GOT3 (cell line): ENCODE data around the gene PSMD8.
"Not testable (repeated sequence)": the region's sequence is repeated elsewhere in the genome, so short reads cannot be mapped to it uniquely, and the experiment has no call there.

Experiments
- DNase-seq: peaks from one replicate; lab custom pipeline; 2025; ENCODE audit warnings: mixed read lengths; lab: John Stamatoyannopoulos, UW

Gene PSMD8

GRCh38 chr19:38374332-38375097 is at the start of gene PSMD8:
Gene PSMD8 (plus strand): TSS chr19:38374571. CDS start chr19:38374602, 31 bp downstream.
- peak; percentile 97 for DNase-seq

DNA sequence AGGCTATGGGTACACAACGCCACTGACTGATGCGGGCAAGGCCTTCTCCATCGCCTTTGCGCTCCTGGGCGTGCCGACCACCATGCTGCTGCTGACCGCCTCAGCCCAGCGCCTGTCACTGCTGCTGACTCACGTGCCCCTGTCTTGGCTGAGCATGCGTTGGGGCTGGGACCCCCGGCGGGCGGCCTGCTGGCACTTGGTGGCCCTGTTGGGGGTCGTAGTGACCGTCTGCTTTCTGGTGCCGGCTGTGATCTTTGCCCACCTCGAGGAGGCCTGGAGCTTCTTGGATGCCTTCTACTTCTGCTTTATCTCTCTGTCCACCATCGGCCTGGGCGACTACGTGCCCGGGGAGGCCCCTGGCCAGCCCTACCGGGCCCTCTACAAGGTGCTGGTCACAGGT is 47.8 kb upstream of the PSMD8 start:
- DNase-seq = no peak

- no peak for DNase-seq
These were observed 44.7 kb upstream of the PSMD8 start for GRCh38 chr19:38329651-38330050.

DNA sequence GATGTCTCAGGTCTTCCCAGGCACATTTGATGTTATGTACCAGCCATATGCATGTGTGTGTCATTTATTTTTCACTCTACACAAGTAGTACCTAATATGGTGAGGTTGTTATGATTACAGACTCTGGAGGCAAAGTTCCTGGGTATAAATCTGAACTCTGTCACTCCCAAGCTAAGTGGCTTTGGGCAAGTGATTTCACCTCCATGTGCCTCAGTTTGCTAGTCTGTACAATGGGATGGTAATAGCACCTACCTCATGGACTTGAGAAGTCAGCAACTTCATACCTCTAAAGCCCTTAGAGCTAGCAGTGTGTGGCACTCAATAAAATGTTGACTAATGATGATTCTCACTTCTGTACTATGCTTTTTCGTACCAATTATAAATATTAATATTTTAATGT is 42.6 kb upstream of the PSMD8 start:
- no peak for DNase-seq

GRCh38 chr19:38333245-38333644 is 41.1 kb upstream of the PSMD8 start:
- DNase-seq = no peak

DNA sequence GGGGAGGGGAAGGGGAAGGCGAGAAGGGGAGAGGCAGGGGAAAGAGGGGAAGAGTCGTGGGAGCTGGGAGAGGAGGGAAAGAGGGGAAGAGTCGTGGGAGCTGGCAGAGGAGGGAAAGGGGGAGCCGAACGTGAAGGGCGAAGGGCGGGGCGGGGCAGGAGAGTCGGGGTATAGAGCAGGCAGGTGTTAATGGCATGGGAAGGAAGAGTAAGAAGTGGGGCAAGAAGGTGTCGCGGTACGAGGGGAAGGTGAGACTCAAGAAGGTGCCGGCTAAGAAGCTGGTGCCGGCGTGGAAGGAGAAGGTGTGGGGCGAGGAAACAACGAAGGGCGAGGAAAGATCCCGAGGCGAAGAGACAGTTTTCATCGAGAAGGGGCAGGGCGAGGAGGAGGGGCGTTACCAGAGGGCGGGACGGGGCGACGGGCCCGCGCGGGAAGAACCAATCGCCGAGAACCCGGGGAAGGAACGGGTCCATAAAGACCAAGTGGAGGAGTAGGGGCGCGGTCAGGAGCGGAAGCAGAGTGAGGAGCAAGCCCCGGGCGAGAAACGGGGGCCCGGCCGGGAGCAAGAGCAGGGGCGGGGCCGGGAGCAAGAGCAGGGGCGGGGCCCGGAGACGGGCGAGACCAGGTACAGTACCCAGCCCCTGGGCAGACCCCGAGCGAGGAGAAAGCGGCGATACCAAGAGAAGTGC is 38.3 kb upstream of the PSMD8 start:
- peak; percentile 77 for DNase-seq

GRCh38 chr19:38336638-38337359 is 37.6 kb upstream of the PSMD8 start:
- DNase-seq = peak; percentile 73

GRCh38 chr19:38337360-38337653 is 37.1 kb upstream of the PSMD8 start:
- no peak for DNase-seq

DNA sequence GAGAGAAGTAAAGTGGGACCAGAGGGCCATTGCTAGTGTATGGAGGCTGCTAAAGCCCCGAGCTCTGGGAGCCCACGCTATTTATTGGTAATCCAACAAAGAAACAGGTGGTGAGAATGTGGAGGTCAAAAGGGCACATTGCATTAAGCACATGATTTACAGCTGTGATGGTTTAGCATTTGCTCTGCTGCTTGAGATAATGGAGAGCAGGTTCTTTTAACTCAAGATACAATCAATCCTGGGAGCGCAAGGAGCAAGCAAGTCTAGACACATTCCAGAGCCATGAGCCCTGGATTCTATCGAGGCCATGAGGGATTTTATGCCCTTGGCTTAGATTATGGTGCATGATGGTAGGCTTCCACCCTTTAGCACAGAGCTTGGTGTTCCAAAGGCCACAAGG is 35.4 kb upstream of the PSMD8 start:
- not testable (repeated sequence) for DNase-seq

GRCh38 chr19:38340927-38341326 is 33.4 kb upstream of the PSMD8 start:
- no peak for DNase-seq

DNA sequence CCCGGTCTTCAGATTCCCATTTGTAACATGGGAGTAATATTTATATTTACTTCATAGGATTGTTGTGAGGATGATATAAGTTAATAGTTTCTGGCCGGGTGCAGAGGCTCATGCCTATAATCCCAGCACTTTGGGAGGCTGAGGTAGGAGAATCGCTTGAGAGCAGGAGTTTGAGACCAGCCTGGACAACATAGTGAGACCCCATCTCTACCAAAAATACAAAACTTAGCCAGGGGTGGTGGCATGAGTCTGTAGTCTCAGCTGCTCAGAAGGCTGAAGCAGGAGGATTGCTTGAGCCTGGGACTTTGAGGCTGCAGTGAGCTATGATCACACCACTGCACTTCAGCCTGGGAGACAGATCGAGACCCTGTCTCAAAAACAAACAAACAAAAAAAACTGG is 27.5 kb upstream of the PSMD8 start:
- DNase-seq = no peak

DNA sequence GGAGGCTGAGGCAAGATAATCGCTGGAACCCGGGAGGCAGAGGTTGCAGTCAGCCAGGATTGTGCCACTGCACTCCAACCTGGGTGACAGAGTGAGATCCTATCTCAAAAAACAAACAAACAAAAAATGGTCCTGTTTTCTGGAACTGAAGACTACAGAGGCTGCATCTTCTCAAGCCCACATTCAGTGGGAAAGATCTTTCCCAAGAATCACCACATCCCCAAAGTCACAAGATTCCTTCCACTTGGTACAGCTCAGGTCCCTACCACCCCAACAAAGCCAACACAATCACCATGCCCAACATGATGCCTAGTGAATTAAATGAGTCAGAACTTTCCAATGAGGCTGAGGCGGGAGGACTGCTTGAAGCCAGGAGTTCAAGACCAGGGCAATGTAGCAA is 23.5 kb upstream of the PSMD8 start:
- DNase-seq = no peak

DNA sequence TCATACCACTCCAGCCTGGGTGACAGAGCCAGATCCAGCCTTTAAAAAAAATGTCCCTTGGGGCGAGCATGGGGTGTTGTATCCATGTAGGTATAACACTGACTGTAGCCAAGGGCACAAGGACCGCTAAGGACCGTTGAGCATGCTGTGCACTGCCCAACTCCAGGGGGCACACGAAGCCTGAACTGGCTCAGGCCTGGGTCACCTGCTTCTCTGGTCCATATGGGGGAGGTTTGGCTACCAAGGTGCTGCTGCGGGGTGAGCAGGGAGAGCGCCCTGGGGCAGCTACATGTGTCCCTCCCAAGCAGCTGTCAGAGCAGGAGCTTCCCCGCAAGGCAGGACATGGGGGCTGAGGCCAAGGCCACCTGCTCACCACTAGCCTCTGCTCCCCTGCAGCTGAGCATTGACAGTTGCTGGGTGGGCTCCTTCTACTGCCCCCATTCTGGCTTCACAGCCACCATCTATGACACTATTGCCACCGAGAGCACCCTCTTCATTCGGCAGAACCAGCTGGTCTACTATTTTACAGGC is 22.4 kb upstream of the PSMD8 start:
- DNase-seq = no peak

DNA sequence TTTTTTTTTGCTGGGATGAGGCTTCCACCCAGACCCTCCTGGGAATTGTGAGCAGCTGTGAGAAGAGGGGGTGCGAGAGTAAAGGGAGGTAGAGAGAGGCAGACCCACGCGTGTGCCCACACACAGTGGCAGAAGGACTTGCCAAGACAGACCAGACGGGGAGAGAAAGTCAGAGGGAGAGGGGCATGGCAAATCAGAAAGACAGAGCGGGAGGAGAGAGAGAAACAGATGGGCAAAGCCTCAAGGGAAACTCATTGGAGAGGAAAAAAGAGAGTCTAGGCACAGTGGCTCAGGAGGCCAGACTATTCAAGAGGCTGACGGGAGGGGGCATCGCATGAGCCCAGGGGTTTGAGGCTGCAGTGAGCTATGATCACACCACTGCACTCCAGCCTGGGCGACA is 21.8 kb upstream of the PSMD8 start:
- DNase-seq = no peak

DNA sequence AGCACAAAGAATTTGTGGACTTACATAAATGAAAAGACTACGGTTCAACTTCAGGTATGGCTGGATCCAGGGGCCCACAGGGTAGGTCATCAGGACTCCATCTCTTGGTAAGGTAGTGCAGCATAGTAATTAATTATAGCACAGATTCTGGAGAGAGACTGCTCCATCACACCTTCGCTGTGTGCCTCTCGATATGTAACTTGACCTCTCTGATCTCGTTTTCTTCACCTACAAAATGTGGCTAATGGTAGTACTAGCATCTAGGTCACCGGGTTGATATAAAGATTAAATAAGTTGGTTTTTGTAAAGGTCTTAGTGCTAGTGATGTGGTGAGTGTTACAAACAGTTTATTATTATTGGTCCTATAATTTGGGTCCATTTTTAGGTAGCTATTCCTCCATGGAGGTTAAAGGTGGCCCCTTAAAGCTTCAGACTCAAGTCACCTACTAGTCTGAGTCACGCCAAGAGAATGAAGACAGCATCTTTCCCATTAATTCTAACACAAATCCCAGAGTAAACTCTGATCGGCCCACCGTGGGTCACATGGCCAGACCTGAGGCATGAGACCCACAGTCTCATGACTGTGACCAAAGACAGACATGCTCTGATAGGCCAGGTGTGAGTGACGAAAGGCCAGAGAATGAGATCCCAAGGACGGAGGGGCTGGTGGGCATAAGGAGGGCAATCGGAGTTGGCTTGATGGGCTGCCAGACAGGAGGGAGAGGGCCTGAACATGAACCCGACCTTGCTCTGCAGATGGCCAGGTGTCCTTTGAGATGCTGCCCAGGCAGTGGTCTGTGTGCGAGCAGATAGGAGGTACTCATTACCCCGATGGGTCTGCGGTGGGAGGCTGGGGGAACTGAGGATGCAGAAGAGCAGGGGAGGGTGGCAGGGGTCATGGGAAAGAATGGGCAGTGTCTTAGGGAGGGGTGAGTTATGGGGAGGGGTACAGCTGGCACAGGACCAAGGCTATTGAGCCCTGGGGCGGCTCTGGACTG is 18.3 kb upstream of the PSMD8 start:
- DNase-seq = no peak

- no peak for DNase-seq
These were observed 16.3 kb upstream of the PSMD8 start for GRCh38 chr19:38358071-38358470.

DNA sequence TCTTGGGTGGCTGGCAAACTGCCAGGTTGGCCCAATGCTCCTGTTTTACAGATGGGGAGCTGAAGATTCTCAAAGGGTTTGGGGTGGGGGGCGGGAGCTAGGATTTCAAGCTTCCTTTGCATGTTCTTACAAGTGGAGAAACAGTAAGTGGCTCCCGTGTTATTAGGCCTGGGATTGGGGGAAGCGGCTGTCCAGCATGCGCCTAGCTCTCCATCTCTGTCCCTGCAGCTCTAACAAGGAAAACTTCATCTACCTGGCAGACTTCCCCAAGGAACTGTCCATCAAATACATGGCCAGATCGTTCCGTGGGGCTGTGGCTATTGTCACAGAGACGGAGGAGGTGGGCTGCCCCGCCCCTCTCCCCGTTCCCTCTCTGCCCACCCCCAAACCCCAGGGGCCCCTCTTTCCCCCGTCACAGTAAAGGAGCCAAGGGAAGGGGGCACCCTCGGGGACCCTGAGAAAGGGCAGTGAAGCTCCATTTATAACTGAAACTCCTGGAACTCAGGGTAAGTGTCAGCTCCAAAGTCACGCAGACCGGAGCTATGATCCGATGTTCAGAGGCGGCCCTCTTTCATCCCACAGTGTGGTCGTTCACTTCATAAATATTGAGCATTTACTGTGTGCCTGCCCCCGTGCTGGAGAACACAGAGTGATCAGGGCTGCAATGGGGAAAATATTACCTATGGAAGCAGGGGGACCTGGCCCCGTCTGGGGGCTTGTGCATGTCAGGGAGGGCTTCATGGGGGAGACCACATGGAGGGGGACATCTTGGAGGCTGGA is 14.9 kb upstream of the PSMD8 start:
- no peak for DNase-seq

DNA sequence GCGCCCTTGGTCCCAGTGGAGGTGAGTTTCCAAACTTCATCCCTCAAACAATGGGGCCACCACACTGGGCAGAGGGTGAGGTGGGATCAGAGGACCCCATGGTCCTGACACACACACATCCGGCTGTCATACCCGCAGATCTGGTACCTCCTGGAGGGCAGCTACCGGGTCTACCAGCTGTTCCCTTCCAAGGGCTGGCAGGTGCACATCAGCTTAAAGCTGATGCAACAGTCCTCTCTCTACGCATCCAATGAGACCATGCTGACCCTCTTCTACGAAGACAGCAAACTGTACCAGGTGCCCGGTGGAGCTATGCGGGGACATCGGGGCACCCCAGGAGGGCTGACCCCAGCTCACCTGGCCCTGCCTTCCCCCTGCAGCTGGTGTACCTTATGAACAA is 14.0 kb upstream of the PSMD8 start:
- DNase-seq = no peak

DNA sequence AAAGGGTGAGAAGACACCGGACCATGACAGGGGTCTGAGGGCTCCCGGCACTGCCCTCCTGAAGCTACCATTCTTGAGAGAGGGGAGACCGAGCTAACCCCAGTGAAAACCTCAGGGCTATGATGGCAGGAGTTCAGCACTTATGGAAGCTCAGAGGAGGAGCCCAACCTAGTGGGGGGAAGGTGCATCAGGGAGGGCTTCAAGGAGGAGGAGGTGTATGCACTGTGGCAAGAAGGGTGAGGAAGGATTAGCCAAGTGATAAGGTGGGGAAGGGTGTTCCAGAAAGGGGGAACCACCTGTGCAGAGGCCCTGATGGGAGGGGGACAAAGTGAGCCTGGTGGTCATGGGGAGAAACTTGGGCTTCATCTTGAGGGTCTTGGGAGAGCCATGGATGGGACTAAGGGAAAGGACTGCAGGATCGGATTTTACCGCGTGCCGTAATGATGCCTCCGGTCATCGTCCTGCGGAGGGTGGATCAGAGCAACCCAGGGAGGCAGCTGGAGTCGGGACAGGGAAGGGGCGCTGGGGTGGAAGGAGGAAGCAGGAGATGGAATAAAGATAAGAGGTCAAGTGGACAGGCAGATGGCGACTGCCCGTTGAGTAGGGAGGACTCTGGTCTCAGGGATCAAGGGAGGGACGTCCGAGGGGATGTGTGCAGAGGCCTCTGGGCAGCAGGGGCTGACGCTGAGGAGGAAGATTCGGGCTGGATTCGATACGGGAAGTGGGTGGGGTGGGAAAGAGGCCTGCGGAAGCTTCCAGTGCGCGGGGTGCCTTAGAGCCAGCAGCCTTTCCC is 13.3 kb upstream of the PSMD8 start:
- DNase-seq = no peak

DNA sequence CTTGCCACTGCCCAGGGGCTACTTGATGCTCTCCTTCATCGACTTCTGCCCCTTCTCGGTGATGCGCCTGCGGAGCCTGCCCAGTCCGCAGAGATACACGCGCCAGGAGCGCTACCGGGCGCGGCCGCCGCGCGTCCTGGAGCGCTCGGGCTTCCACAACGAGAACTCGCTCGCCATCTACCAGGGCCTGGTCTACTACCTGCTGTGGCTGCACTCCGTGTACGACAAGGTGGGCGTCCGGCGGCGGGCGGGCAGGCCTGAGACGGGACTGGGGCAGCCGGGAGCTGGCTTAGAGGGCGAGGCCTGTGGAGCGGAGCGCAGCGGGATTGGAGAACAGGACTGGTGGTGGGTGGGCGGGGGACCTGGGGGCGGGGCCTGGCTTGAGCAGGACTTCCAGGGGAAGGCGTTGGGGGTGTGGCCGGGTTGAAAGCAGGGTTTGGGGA is 12.7 kb upstream of the PSMD8 start:
- DNase-seq = no peak
